HEK293T (cell line): ENCODE measurements around the gene PPP1R14B.

ENCODE experiments used
- BHLHE40 ChIP-seq: fragments of 450-650 bp; IDR thresholded peaks from 2 replicates; pipeline ENCODE4 v1.6.1; 2016; ENCODE audit warnings: mild to moderate bottlenecking, moderate library complexity, borderline replicate concordance
- NFRKB ChIP-seq: fragments of 450-650 bp; IDR thresholded peaks from 2 replicates; pipeline ENCODE4 v1.6.1; 2016; ENCODE audit warnings: mild to moderate bottlenecking, moderate library complexity

- TF ChIP-seq NFRKB (no peak), BHLHE40 (no peak)
Observed at GRCh38 chr11:64285885-64286800, 39.4 kb upstream of the PPP1R14B start.
